ENCODE data around the gene PPHLN1. TPM values are rescaled to one million over a fixed set of nuclear protein-coding genes. Genes with fewer than 3 reads are reported as not detected.
A peak's percentile ranks its signal among the peaks of the same experiment; 100 is the strongest.

The PPHLN1 gene
- total and polyA plus RNA-seq, 12 donors, result 22.5 to 91.1 (median 52.6) TPM

DNA sequence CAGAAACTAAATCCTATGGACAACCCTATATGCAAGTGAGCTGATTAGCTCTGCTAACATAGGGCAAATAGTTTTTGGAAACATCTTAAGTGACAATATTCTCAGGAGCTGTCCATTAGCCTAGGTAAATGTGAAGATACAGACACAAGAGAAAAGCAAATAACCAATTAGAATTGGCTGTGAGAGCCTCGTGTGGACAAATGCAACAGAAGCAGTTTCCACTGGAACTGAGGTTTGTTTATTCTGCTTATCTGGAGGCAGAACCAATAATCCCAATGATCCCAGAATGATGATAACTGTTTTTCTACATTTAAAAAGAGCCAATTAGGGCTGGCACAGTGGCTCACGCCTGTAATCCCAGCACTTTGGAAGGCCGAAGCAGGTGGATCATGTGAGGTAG is 44.7 kb upstream of the PPHLN1 start:
- no peak for DNase-seq
- no peak for TF ChIP-seq POLR2A (IDR thresholded peaks at IDR 0.05)
- TF ChIP-seq, protein P1, sequence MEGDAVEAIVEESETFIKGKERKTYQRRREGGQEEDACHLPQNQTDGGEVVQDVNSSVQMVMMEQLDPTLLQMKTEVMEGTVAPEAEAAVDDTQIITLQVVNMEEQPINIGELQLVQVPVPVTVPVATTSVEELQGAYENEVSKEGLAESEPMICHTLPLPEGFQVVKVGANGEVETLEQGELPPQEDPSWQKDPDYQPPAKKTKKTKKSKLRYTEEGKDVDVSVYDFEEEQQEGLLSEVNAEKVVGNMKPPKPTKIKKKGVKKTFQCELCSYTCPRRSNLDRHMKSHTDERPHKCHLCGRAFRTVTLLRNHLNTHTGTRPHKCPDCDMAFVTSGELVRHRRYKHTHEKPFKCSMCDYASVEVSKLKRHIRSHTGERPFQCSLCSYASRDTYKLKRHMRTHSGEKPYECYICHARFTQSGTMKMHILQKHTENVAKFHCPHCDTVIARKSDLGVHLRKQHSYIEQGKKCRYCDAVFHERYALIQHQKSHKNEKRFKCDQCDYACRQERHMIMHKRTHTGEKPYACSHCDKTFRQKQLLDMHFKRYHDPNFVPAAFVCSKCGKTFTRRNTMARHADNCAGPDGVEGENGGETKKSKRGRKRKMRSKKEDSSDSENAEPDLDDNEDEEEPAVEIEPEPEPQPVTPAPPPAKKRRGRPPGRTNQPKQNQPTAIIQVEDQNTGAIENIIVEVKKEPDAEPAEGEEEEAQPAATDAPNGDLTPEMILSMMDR (IDR thresholded peaks at IDR 0.05), result no peak
- H3K27ac ChIP-seq, result no peak overlapping the region
- intact Hi-C loops (cut with DNase I), result no loop called here
- no peaks in the 10 kb centered on the region for H3K27me3 ChIP-seq
- H3K4me3 ChIP-seq, result no peak overlapping the region
- no peaks in the 10 kb centered on the region for H3K9me3 ChIP-seq (replicated peaks in 1 of 3)
- no peaks in the 10 kb centered on the region for H3K36me3 ChIP-seq (replicated peaks in 1 of 2)
- H3K4me1 ChIP-seq (replicated peaks in 1 of 2), result peaks cover 0 to 16% of the 10 kb centered on the region in 2 donors
- WGBS, 4 donors, result 59 to 93% (median 66%) methylated on average over 2 to 3 of the region's 3 CpGs

DNA sequence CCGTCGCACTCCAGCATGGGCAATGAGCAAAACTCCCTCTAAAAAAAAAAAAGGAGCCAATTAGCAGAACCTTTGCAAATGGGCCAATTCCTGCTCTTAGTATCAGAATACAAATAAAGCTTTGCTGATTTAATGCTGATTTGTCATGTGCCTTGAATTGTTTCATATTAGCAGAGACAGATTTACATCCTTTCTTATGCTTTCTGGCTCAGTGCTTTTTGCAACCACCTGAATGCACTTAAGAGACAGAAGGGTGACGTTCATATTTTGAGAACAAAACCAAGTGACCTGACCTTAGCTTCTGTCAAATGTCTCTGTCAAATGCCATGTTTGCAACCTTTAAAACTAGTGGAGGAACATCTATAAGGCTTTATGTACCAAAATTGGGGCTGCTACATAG is 44.1 kb upstream of the PPHLN1 start:
- Histone ChIP-seq H3K9me3 (replicated peaks in 1 of 3) (no peaks in the 10 kb centered on the region), H3K4me1 (replicated peaks in 1 of 2) (peaks cover 0 to 16% of the 10 kb centered on the region in 2 donors), H3K27ac (no peak overlapping the region), H3K27me3 (no peaks in the 10 kb centered on the region), H3K36me3 (replicated peaks in 1 of 2) (no peaks in the 10 kb centered on the region), H3K4me3 (no peak overlapping the region)
- intact Hi-C loops (cut with DNase I), result no loop called here
- TF ChIP-seq, protein P1 (IDR thresholded peaks at IDR 0.05), result no peak
- TF ChIP-seq POLR2A (IDR thresholded peaks at IDR 0.05), result no peak
- 67 to 77% (median 74%) methylated on average over 3 of the region's 3 CpGs for WGBS, 4 donors
- no peak for DNase-seq

DNA sequence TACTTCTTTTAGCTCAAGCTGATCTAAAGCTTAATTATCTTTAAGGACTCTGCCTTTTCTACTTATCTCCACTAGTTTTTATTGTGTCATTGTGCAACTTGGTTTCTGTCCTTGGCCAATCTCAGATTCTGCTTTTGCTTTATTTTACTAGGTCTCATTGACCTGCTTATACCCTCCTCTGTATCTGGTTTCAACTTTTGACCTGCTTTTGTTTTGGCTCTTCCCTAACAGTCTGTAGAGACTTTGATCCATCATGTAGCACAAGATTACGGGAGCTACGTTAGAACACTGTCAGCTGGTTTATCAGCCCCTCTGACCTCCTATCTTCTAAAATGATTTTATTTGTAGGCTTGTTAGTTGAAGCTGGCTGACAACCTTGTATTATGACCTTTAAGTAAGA is 43.7 kb upstream of the PPHLN1 start:
- peak in 2 of 7 donors; percentile 11 to 20 for DNase-seq
- intact Hi-C loops (cut with DNase I), result no loop called here
- peak overlapping the region in 1 of 5 donors; percentile 27 for H3K27ac ChIP-seq

DNA sequence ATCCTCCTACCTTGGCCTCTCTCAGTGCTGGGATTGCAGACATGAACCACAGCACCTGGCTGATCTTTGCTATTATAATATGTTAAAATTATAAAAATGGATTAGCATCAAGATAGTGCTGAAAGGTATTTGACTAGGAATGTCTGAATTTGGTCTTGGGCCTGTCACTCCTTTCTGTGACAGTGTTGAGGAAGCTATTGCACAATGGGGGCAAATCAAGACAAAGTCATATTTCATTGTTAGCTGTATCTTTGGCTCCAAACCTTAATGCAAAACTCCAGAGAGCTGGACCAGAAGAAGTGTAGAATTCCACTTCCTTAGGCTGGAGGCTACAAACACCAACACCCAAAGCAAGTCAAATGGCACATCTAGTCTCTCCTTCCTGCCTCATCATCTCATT is 42.2 kb upstream of the PPHLN1 start:
- Histone ChIP-seq H3K9me3 (replicated peaks in 1 of 3) (no peaks in the 10 kb centered on the region), H3K27ac (no peak overlapping the region), H3K36me3 (replicated peaks in 1 of 2) (no peaks in the 10 kb centered on the region), H3K4me3 (no peak overlapping the region), H3K4me1 (replicated peaks in 1 of 2) (peaks cover 0 to 16% of the 10 kb centered on the region in 2 donors), H3K27me3 (no peaks in the 10 kb centered on the region)
- DNase-seq, result no peak
- TF ChIP-seq, protein P1 (IDR thresholded peaks at IDR 0.05), result no peak
- no peak for TF ChIP-seq POLR2A (IDR thresholded peaks at IDR 0.05)
- intact Hi-C loops (cut with DNase I), result no loop called here

More for the DNA sequence above, 43.7 kb upstream of the PPHLN1 start:
- Histone ChIP-seq H3K4me1 (replicated peaks in 1 of 2) (peaks cover 0 to 16% of the 10 kb centered on the region in 2 donors), H3K27me3 (no peaks in the 10 kb centered on the region), H3K36me3 (replicated peaks in 1 of 2) (no peaks in the 10 kb centered on the region), H3K9me3 (replicated peaks in 1 of 3) (no peaks in the 10 kb centered on the region), H3K4me3 (no peak overlapping the region)
- WGBS, 4 donors, result 29 to 41% (median 34%) methylated on average over 2 of the region's 2 CpGs
- TF ChIP-seq POLR2A (IDR thresholded peaks at IDR 0.05), result no peak
- TF ChIP-seq, protein P1 (IDR thresholded peaks at IDR 0.05), result no peak
